ENCODE measurements around the gene AXDND1.

- TF ChIP-seq POLR2A (IDR thresholded peaks at IDR 0.05; ENCODE audit: low read length) (no peak), GATA1 (IDR thresholded peaks at IDR 0.05; ENCODE audit: low read depth, low read length) (no peak)
These were observed 234.0 kb downstream of the AXDND1 start for GRCh38 chr1:179599623-179600249.

Measured in erythroblast (primary cell).